CD4-positive, alpha-beta T cell treated with Interleukin-10 for 1 hour (primary cell): ENCODE data around the gene PCCA.
A peak's percentile ranks its signal among the peaks of the same experiment; 100 is the strongest.

ENCODE experiments used
- DNase-seq: peaks from one replicate; pipeline ENCODE4 v3.0.0-alpha.2; 2020

PCCA gene

GRCh38 chr13:100533588-100534041 is 444.7 kb downstream of the PCCA start:
- no peak for DNase-seq

GRCh38 chr13:100534147-100534843 is 445.4 kb downstream of the PCCA start:
- no peak for DNase-seq

GRCh38 chr13:100534911-100535310 is 446.0 kb downstream of the PCCA start:
- no peak for DNase-seq

DNA sequence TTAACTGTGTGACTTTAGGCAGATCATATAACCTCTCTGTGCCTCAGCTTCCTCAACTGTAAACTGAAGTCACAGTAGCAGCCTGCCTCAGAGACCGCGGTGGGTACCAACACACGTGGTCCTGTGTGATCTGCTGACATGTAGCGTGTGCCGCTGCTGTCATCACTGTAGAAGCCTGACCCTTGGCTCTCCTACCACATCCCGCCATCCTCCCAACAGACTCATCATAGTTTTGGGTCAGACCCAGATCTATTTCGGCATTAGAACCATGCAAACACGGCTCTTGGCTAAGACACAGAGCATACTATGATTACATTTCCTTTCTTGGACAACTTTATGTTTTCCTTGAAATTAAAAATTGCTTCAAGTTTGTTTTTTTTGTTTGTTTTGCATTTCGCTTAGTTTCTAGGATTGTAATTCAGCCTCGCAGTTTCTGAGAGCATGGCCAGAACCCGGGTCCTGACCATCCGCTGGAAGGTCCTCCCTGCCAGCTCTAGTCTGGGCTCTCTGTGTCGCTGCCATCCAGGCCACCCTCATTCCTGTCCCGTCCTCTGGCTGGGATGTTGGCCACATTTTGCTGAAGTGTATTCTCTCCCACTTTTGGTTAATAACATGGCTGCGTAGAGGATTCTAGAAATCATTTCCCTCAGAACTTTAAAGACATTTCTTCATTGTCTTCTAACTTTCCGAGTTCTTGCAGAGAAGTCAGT is 446.7 kb downstream of the PCCA start:
- no peak for DNase-seq

GRCh38 chr13:100536643-100537180 is 447.8 kb downstream of the PCCA start:
- DNase-seq = no peak

DNA sequence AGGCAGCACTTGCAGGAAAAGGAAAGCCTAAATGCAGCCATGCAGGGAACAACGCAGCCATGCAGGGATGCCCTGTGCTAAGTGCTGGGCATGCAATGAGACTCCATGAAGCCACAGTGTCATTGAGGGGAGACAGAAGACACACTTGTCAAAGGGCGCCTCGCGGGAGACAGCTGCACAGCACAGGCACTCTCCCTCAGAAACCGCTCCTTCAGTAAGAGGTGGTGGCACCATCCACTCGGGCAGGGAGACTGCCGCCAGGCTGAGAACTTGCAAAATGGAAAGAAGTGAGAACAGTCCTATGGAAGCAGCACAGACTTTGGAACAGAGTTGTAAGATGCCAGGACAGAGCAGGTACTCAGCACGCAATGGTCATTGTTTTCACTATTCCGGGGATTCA is 448.6 kb downstream of the PCCA start:
- DNase-seq = no peak

GRCh38 chr13:100537951-100538462 is 449.1 kb downstream of the PCCA start:
- no peak for DNase-seq

DNA sequence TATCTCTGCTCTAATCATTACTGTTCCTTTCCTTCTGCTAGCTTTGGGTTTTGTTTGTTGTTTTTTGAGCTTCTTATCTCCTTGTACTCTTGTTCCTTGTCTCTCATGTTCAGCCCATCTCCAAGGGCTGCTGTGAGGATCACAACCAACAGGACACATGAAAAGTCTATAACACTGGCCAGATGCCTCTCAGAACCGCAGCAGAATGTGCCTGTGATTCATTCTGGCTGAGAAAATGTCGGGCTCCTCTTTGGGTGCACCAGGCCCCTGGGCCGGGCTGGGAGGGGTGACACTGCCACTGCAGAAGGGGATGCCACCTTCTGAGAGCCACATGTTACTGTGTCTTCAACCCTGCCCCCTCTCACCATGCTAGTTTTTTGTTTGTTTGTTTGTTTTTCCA is 451.7 kb downstream of the PCCA start:
- DNase-seq = no peak

DNA sequence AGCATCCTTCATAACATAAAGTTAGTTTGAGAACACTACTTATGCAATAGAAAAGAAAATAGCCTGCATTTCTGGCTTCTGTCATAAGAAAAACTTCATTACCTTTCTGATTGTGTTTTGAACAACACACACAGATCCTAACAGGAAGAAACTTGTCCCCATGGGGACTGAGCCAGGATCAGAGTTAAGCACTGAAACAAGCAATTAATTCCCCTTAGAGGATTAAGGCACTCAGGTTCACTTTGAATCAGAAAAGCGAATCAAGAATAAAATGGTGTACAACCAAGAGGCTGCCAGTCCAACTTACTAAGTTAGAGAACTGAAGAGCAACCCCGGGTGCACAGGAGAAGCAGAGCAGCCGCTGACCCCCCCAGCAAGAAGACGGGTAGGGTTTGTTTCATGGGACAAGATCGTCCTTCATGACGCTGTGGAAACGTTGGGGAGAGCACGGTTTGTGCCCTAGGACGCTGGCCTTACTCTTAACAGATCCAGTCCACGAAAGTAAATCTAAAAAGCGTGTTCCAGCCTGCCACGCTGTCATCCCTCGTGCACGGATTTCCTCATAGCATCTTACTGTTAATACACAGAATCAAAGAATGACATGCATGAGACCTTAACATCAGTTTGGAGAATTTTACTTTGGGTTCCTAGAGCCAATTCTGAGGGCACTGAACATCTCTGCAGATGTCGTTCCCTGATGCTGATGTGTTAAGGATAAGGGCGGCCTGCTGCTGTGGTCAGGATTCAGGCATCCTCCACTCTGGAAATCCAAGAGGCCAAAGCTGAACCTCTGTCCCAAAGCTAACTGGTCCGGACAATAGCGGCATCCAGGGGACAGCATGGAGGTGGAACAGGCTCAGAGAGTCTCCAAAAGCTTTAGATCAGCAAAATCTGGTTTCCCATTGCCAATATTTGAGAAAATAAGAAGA is 453.3 kb downstream of the PCCA start:
- DNase-seq = no peak

DNA sequence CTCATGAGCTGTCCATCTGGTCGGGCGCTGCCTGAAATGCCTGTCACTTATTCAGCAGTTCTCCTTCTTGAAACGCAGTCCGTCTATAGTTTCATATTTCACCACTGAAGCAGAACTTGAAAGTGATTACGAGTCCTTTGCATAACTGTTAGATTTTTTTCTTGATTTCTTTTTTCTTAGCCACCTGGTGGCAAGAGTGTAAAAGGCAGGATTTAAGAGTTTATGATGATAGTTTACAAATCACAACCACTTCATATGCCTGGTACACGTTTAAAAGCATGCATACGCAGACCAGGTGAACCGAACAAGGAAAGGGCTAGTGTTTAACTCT is 453.9 kb downstream of the PCCA start:
- peak; percentile 51 for DNase-seq

DNA sequence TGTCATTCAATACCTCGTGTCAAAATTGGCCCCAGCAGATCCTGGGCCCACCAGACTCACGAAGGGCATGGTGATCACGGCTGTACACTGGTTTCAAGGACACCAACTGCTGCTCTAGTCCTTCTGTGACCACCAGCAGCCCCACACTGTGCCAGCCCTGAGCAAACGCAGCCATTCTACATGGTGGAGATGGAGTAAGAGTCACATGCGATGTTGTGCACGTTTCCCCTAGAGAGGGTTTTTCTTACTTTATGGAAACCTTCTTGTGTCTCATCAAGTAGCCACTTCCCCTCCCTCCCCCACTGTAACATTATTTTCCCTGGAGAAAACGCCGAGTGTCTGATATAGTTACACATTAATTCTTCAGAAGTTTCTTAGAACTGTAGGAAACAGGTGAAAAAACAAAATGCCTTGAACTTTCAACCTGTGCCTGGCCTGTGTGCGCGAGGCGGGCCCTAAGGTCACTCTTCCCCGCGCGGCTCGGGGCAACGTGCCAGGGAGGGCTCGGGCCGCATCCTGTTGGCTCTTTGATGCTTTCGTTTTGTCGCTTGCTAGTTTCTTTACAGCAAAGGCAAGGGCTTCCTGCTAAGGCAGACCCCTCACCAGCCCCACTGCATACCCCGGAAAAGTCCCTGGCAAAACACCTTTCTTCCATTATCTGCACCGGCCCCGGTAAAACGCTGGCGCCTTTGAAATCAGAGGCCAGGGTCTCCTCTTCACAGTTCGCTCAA is 455.1 kb downstream of the PCCA start:
- DNase-seq = no peak

GRCh38 chr13:100544866-100545683 is 456.2 kb downstream of the PCCA start:
- DNase-seq = no peak

DNA sequence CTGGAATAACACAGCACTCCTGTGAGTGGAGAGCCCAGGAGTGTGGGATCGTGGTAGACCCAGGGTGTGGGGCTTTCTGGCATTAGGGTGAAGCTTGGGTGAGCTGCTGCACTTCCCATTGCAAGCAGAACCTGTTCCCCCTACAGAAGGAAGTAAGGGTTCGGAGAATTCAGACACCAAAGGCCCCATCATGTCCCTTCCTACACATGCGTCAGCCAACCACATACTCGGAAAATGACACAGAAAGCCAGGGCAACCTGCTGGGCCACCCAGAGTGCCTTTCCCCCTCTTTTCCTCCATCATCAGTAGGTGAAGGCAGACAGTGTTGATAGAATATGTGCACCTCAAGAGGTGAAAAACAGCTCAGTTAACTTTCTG is 456.8 kb downstream of the PCCA start:
- DNase-seq = no peak

DNA sequence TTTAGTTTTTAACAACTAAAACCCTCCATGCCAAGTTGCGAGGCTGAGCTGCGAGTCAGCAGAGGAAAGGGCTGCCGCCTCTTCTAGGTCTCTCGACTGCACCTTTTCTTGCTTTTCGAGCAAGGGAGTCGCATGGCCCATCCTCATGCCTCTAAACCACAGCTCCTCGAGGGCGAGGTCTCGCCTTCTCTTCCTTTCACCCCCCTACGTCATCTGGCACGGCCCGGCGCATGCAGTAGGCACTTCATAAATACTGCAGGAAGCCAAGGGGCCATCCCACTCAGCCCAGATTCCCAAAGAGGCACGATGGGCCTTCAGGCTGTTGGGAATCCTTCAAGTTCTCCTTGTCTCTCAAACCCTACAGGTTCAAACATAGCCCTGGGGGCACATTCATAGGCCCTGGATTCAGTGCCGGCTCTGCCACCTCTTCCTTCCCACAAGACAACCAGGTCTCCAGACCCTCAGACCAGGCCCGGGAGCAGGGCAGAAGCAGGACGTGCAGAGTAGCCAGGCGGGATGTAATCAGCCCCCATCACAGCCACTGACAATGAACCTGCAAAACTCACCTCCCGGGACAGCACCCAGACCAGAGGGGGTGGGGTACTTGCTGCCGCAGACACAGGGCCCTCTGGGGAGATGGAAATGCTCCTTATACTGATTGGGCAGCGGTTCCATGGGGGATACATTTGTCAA is 458.0 kb downstream of the PCCA start:
- no peak for DNase-seq

- no peak for DNase-seq
These were observed 458.9 kb downstream of the PCCA start for GRCh38 chr13:100547791-100548201.

- DNase-seq = no peak
These were observed 460.4 kb downstream of the PCCA start for GRCh38 chr13:100549316-100549715.

DNA sequence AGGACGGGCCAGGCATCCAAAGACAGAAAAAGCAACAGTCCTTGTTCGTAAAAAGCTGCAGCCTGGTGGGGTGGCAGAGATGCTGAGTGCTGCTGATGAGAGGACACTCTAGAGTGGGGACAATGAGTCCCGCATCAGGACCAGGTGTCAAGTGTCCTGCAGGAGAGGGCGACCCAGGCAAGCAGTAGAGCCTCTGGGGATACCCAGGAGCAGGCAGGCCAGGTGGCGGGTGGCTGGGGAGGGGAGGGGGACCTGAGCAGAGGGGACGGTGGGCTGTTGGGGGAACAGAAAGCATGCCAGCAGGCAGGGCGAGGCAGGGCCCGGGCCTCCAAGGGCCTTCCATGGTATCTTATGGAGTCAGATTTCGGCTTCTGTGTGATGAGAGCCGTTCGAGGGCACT is 463.9 kb downstream of the PCCA start:
- DNase-seq = no peak

GRCh38 chr13:100559886-100560285 is 471.0 kb downstream of the PCCA start:
- no peak for DNase-seq

DNA sequence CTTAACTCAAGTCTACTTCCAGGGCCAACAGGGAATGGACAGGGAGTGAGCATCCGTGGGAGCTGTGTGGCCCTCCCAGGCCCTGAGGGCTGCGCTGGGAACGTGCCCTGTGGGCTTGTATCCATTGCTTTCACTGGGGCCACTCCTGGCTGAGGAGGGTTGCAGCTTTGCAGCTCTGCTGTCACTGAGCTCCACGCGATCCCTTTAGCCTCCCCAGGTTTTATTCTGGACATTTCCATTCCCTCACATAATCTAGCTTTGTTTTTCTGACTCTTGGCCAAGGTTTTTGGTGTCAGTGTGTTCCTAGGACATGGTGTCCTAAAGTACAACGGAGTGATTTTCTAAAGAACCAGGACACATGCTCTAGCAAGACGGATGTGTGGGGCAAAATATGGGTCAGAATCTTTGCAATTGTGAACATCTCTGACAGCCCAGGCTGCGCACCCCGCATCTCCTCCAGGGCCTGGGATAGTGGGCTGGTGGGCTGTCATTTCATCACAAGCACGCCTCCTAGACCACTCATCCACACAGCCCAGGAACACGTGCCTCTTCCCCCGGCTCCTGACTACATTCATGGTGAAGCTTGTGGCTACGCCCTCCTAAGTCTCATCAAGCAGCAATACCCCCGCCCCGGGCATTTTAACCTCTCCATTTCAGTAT is 471.7 kb downstream of the PCCA start:
- DNase-seq = no peak

DNA sequence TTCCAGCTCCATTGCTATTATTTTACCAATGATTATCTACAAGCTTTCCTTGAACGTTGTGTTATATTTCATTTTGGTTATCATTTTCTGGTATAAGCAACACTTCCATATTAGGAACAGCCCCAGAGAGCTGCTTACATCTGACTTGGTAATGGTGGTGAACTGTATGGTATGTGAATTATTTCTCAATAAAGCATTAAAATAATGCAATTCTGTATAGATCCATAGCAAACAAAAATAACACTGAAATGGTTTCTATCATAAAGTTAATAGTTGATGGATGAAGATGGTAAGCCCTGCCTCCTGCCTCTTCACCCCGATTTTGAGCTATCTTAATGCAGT is 472.2 kb downstream of the PCCA start:
- no peak for DNase-seq
